Jurkat, Clone E6-1 (cell line): Measurements from ENCODE around the gene MKRN2.
A peak's percentile ranks its signal among the peaks of the same experiment; 100 is the strongest.

Source experiments
- DNase-seq: peaks from one replicate; pipeline ENCODE4 v3.0.0-alpha.2; 2011; ENCODE audit warnings: low read depth, low spot score
- H3K4me3 ChIP-seq: 2 replicates; pipeline ENCODE4 v1.5.1; 2011; ENCODE audit warnings: mild to moderate bottlenecking, low read length, control low read depth, moderate library complexity

MKRN2 gene

DNA sequence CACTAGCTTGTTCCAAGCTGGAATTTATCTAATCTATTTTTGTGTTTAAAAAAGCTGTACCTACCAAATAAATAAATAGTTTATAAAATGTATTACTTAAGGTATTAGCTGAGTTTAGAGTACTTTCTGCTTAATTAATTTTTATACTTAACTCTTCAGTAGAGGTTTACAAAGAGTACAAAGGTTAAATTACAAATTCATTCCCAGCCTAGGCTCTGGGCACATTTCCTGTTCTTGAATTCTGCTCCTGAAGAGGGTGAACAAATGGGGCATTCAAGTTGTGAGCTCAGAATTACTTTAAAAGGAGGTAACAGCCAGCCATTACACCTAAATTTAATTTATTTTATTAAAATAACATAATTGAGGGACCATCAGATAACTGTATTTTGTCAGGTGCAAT, 26.4 kb downstream of the MKRN2 start:
- DNase-seq = no peak
- no peak overlapping the region for H3K4me3 ChIP-seq

DNA sequence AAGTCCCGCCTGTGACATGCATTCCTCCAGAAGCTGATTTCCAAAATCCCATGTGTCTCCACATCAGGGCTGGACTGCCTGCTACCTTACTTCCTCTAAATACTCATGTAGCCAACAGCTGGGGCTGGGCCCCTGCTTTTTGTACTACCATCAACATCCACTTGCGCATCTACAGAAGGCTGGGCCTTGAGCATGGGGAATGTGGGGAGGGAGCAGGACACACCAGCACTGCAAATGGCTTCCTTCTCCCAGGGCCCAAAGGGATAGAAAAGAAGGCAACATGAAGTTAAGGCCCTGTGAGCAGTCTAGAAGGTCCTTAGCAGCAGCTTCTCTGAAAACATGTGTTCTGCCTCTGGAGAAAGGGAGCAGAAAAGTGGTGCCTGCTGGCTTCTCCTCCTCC, 27.2 kb downstream of the MKRN2 start:
- DNase-seq = no peak

DNA sequence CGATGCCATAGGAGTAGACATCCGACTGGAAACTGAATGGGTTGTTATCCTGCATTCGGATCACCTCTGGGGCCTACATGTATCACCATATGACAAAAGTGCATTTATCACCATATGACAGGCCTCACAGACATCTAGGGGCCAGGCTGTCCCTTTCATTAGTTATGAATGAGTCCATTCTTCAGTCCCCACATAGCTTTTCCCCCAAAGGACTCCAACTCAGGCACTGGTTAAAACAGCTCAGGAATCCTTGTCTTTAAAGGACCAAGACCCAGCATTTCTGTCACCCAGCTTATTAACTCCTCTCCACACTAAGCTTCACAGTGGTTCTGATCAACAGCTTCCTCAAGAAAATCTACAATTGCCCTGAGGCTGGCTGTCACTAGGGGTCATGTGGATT, 28.3 kb downstream of the MKRN2 start:
- DNase-seq = no peak

More for the DNA sequence above, 27.2 kb downstream of the MKRN2 start:
- H3K4me3 ChIP-seq = no peak overlapping the region

DNA sequence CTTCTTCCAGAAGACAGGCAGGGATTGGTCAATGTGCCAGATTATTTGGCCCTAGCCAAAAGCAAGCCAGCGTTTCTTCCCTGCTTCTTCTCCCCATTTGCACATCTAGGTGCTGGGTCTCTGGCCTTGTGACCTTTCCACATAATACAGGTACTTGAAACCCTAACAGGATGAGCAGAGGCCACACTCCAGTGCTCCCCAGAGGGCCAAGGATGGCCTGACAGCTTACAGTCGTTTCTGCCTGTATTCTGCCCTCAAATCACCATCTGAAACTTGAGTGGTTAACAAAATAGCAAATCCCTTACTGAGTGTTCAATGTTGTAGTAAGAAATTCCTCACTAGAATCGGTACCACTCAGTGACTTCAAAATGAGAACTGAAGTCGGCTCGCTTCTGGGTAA, 29.1 kb downstream of the MKRN2 start:
- H3K4me3 ChIP-seq = no peak overlapping the region
- DNase-seq = no peak

More for the DNA sequence above, 28.3 kb downstream of the MKRN2 start:
- H3K4me3 ChIP-seq = no peak overlapping the region

DNA sequence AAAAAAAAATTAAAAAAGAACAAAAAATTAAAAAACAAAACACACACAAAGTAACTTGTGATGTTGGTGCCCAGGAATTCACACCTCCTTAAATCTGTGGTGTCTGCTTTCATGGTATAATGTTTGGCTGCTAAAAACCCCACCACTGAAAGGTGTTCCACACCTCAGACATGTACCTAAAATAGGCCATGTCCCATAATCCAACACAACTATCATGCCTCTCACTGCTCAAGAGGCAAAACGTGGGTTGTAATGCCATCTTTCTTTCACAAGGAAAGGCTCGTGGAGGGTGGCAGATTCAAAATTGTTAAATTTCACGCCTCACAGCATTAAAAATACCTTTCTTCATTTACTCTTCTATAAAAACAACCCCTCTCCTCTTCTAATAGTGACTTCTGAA, 29.5 kb downstream of the MKRN2 start:
- no peak for DNase-seq
- no peak overlapping the region for H3K4me3 ChIP-seq

DNA sequence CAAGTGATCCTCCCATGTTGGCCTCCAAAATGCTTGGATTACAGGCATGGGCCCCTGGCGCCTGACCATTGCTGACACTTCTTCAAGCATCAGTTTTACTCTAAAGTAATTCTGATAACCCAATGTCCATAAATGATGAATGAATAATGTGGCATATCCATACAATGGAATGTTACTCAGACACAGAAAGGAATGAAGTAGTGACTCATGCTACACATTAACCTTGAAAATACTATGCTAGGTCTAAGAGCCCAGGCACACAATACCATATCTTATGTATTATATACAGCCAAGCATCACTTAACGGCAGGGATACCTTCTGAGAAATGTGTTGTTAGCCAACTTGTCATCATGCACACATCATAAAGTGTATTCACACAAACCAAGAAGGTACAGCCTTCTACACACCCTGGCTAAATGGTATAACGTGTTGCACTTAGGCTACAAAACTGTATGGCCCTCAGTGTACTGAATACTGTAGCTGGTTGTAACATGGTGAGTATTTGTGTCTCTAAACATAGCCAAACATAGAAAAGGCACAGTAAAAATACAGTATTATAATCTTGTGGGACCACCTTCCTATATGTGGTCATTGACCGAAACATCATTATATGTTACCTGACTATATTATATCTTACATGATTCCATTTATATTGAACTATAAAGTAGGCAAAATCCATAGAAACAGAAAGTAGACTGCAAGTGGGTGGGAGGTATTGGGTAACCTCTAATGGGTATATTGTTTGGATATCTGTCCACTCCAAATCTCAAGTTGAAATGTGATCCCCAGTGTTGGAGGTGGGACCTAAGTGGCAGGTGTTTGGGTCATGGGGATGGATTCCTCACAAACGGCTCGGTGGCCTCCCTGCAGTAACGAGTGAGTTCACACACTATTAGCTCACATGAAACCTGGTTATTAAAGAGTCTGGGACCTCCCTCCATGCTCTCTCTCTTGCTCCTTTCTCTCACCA, 31.4 kb downstream of the MKRN2 start:
- H3K4me3 ChIP-seq = no peak overlapping the region
- DNase-seq = no peak

DNA sequence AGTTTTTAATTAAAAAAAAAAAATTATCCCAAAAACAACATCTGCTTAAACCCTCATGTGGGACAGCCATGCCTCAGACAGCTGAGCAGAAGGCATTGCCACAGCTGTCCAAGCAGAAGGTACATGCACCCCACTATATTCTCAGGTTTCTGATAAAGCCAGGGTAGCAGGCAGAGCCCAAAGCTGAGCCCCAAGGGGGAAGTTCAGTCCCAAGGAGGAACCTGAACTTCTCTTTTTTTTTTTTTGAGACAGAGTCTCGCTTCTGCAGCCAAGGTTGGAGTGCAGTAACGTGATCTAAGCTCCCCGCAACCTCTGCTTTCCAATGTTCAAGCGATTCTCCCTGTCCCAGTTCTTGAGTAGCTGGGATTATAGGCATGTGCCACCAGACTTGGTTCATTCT, 33.2 kb downstream of the MKRN2 start:
- DNase-seq = no peak
- no peak overlapping the region for H3K4me3 ChIP-seq

DNA sequence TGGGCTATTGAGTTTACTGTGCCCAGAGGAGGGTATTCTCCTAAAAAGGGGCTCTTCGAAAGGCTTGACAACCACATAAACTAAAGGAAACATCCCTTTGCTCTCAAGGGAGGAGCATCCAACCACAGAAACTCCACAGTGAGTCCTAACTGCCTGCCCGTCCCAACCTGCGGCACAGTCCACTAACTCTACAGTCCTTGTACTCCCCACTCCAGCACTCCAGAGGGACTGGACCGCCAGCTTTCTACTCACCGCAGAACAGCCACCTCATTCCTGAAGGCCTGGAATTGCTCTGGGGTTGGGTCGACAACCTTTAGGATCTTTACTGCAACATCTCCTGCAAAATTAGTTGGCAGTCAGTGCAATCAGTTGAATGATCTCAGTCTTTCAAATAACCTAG, 34.6 kb downstream of the MKRN2 start:
- no peak for DNase-seq
- no peak overlapping the region for H3K4me3 ChIP-seq

DNA sequence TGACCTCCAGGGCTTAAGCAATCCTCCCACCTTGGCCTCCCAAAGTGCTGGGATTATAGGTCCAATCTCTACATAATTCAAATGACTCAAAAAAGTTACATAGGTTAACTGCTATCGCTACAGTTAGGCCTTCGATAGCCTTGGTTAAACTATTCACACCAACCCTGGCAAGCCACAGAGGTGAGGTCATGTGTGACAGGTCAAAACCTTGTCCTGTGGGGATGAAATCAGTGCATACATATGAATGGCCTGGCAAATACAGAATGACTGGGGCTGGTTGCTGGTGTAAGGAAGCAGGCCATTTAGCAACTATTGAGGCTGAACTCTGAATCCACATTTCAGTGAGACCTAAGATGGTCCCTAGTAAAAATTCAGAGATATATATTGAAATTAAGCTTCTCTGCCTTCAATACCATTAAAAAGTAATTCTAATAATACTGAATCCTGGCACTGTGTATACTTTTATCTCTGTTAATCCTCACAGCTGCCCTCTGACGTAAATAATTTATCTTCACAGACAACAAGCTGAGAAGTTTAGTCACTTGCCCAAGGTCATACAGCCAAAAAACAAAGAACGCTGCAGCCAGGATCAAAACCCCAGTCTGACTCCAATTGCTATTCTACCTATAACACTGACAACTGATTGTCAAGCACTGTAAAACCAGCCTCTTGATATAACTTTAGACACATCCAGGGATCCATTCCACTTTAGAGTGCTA, 35.3 kb downstream of the MKRN2 start:
- H3K4me3 ChIP-seq = no peak overlapping the region
- DNase-seq = no peak

DNA sequence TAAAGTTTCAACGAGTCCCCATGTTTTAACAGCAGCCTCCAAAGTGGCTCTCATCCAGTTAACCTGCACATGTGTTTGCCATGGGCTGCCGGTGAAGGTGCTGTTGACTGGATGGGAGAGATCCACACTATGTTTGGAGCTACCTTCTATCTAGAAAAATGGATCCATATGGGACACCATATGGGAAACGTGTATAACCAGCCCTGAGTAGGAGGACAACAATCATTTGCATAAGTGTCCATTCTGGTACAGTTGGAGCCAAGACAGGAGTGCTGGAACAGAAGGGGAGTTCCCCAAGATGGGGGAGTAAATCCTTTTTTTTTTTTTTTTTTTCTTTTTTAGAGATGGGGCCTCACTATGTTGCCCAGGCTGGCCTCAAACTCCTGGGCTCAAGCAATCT, 36.6 kb downstream of the MKRN2 start:
- H3K4me3 ChIP-seq = no peak overlapping the region
- DNase-seq = no peak

DNA sequence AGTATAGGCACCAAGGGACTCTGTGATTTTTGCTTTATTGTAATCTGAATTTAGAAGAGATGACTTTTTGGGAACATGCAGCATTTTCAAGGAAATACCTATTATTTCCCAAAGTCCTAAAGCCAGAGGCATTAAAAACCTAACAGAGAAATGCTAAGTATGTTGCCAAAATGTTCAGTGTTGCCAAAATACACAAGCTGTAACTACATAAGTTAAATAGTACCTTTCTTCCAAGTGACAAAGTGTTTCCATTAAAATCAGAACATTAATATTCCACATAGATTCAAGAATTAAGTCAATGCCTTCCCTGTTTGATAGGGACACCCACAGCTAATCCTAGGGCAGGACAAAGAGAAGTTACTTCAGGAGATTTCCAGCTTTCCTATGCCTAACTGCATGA, 42.0 kb downstream of the MKRN2 start:
- no peak for DNase-seq
- H3K4me3 ChIP-seq = no peak overlapping the region

DNA sequence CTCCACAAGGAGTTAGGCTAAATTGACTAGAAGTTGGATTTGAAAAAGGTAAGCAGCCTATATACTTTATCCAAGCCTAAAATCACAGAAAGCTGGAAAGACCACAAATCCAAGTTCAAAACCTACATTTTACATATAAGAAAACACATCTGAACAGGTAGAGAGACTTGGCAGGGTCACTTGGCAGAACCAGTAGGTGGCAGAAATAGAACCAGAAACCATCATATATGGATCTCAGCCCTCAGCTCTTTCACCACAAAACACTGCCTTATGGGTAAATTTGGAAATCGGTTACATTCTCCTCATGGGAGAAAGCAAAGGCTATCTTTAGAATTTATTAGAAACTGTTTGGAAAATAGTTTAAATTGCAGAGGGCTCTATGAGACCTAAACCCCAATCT, 44.2 kb downstream of the MKRN2 start:
- no peak overlapping the region for H3K4me3 ChIP-seq
- DNase-seq = no peak

DNA sequence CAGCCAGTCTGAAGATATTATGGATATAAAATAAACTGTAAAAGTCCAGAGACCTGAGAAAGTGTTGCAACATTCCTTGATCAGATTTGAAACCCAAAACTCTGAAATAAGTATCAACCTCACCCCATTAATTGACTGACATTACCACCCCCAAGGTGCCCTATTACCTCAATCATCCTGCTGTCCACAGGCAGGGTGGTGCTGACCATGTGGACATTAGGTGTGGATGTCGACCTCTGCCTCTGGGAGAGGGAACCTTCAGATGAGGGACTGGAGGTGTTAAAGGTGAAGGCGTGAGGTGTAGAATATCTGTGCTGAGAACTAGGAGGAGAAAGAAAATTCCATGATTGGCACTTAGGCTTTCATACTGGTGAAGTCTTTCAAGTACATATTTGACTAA, 47.1 kb downstream of the MKRN2 start:
- no peak for DNase-seq
- H3K4me3 ChIP-seq = no peak overlapping the region

DNA sequence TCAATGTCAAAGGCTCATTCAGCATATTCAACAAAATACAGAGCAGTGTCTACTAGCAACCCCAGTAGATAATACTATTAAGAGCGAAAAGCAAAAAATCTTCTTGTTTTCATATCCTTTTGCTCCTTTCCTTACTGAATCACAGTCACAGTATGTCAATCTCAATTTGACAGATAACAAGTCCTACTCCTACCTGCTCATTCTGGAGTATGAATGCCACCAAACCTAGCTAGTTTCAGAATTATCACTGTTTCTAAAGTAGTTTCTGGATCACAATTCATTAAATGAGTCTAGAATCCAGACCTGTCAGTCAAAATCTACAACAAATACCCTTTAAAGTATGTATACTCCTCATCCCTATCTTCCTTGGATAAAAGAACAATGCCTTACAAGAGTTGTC, 51.5 kb downstream of the MKRN2 start:
- no peak for DNase-seq

DNA sequence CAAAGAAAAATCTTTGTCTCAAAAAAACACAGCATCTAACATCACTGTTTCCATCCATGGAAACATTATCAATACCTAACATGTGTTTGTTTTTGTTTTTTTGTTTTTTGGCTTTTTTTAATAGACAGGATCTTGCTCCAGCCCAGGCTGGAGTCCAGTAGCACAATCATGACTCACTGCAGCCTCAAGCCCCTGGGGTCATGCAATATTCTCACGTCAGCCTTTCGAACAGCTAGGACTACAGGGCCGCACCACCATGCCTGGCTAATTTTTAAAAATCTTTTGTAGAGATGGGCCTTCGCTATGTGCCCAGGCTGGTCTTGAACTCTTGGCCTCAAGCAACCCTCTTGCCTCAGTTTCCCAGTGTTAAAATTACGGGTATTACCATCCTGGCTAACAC, 54.2 kb downstream of the MKRN2 start:
- H3K4me3 ChIP-seq = no peak overlapping the region
- DNase-seq = no peak

More for the DNA sequence above, 51.5 kb downstream of the MKRN2 start:
- H3K4me3 ChIP-seq = no peak overlapping the region

DNA sequence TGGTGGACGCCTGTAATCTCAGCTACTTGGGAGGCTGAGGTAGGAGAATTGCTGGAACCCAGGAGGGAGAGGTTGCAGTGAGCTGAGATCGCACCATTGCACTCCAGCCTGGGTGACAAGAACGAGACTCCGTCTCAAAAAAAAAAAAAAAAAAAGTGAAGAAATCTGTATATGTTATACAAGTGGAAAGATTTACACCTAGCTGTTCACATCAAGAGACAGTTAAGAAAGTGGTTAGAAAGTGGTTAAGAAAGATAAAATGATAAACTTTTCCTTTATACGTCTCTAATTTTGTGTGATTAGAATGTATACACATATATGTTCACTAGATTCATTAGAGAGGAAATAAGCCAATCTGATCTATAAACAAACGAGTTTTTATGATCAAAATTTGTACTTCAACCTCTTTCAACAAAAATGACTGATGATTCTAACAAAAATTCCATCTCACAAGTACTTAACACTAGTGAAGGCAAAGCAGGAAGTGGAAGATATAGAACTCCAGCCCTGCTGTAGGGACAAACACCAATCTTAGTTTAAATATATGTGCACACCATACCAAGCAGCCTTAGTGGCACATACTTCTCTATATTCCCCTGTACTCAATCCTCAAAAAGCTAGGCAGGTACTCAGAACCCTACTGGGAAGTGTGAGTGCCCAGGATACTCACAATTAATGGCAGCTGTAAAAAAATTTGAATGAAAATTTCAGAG, 55.8 kb downstream of the MKRN2 start:
- no peak overlapping the region; the same call in 1 of the 2 replicates for H3K4me3 ChIP-seq
- peak; percentile 25 for DNase-seq

DNA sequence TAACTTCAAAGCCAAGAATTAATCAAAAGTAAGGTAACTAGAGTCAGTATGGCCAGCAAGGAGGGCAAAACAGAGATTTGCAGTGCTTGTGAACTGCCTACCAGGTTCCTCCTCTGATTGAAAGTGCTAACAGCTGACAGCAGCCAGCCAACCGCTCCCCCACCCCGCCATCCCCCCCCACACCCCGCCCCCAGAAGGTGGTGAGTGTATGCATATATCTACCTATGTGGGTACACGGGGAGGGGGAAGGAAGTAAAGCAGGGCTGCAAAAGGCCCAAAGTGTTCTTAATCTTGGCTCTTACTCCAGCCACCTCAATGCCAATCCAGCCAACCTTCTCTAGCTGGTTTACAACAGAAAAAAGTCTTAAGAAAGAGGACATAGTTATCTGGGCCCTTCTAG, 56.4 kb downstream of the MKRN2 start:
- peak; percentile 26 for DNase-seq
- no peak overlapping the region for H3K4me3 ChIP-seq

DNA sequence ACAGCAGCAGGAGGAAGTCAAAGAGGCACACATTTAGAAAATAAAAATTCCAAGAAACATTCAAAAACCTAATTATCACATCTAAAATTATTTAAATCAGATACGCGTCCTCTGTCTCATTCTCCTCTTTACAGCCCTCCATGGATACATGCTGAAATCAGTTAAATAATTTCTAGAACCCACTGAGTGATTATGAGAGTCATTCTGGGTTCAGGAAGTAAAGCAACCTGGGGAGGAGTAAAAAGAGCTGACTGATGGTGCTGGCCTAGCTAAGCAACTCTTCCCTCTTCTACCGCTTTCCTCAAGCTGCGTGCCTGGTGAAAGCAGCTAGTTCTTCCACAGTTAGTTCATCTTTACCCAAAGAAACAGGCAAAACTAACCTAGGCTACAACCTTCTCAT, 58.4 kb downstream of the MKRN2 start:
- no peak for DNase-seq

DNA sequence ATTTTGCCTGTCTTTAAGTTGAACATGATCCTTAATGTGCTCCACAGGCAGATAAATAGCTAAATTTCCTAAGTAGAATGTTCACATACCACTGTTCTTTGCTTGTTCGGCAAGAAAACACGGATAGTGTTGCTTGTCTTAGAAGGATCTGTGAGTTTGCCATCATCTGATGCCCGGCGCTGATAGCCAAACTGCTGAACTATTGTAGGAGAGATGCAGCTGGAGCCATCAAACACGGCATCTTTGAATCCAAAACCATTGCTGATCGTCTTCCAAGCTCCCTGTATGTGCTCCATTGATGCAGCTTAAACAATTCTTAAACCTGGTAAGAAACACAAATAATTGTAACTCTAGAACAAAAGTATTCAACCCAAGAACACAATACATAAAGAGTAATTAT, 61.5 kb downstream of the MKRN2 start:
- no peak overlapping the region for H3K4me3 ChIP-seq
- DNase-seq = no peak

More for the DNA sequence above, 58.4 kb downstream of the MKRN2 start:
- H3K4me3 ChIP-seq = no peak overlapping the region

DNA sequence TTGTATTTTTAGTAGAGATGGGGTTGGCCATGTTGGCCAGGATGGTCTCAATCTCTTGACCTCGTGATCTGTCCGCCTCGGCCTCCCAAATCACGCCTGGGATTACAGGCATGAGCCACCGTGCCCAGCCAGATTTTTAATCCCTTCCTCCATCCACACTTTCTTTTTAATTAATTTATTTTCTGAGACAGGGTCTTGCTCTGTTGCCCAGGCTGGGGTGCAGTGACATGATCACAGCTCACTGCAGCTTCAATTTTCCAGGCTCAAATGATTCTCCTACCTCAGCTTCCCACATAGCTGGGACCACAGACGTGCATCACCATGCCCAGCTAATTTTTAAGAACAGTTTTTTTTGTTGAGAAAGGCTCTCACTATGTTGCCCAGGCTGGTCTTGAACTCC, 63.4 kb downstream of the MKRN2 start:
- DNase-seq = no peak
- no peak overlapping the region for H3K4me3 ChIP-seq
